HUES6 (cell line): ENCODE results near the gene FAM50A.

Experiments used
- H3K27ac ChIP-seq: 2 replicates; pipeline ENCODE4 v1.7.0; 2013; ENCODE audit warnings: low read depth, mild to moderate bottlenecking, low read length, inconsistent platforms
- H3K27me3 ChIP-seq: 2 replicates; pipeline ENCODE4 v1.6.1; 2013; ENCODE audit warnings: low read length; ENCODE audit not compliant: control insufficient read depth, insufficient read depth
- H3K36me3 ChIP-seq: 2 replicates; pipeline ENCODE4 v1.6.1; 2013; ENCODE audit warnings: low read length; ENCODE audit not compliant: control insufficient read depth, insufficient read depth
- H3K4me1 ChIP-seq: 2 replicates; pipeline ENCODE4 v1.6.1; 2013; ENCODE audit warnings: low read length; ENCODE audit not compliant: control insufficient read depth, insufficient read depth
- H3K4me3 ChIP-seq: 2 replicates; pipeline ENCODE4 v1.5.1; 2013; ENCODE audit warnings: low read depth, low read length
- H3K9ac ChIP-seq: one replicate; pipeline ENCODE4 v1.6.1; 2013; ENCODE audit warnings: mild to moderate bottlenecking, low read length
- H3K9me3 ChIP-seq: 2 replicates; pipeline ENCODE4 v1.6.1; 2013; ENCODE audit warnings: low read depth, low read length; ENCODE audit not compliant: control insufficient read depth, insufficient read depth

FAM50A gene

GRCh38 chrX:154458116-154458953 lies 14.4 kb downstream of the FAM50A start, which contains the start of gene PLXNA3:
TSS of gene PLXNA3 (plus strand) at chrX:154458281. CDS start at chrX:154460184, 1,903 bp downstream.
- Histone ChIP-seq H3K9ac (peak within 1 kb of the TSS; percentile 75), H3K4me1 (peaks cover 3% of the 10 kb centered on the region; the same call in 1 of the 2 replicates), H3K27me3 (no peaks in the 10 kb centered on the region), H3K36me3 (peaks cover 23% of the 10 kb centered on the region), H3K27ac (no peak within 1 kb of the TSS), H3K4me3 (peak within 1 kb of the TSS; percentile 75), H3K9me3 (peaks cover 24% of the 10 kb centered on the region; the same call in 1 of the 2 replicates)

GRCh38 chrX:154458954-154459778 lies 15.2 kb downstream of the FAM50A start:
- H3K4me3 ChIP-seq: peak overlapping the region; percentile 75
- no peak overlapping the region for H3K27ac ChIP-seq
- H3K27me3 ChIP-seq: no peaks in the 10 kb centered on the region
- H3K36me3 ChIP-seq: peaks cover 28% of the 10 kb centered on the region
- peaks cover 3% of the 10 kb centered on the region; the same call in 1 of the 2 replicates for H3K4me1 ChIP-seq
- H3K9ac ChIP-seq: peak overlapping the region; percentile 63
- peaks cover 24% of the 10 kb centered on the region; the same call in 1 of the 2 replicates for H3K9me3 ChIP-seq

GRCh38 chrX:154459832-154460231 lies 15.9 kb downstream of the FAM50A start:
- no peak overlapping the region; the same call in 1 of the 2 replicates for H3K4me3 ChIP-seq
- H3K9ac ChIP-seq: peak overlapping the region; percentile 33
- no peaks in the 10 kb centered on the region for H3K27me3 ChIP-seq
- no peak overlapping the region for H3K27ac ChIP-seq
- peaks cover 3% of the 10 kb centered on the region; the same call in 1 of the 2 replicates for H3K4me1 ChIP-seq
- H3K9me3 ChIP-seq: peaks cover 25% of the 10 kb centered on the region; the same call in 1 of the 2 replicates
- peaks cover 33% of the 10 kb centered on the region for H3K36me3 ChIP-seq

- Histone ChIP-seq H3K4me1 (peaks cover 3% of the 10 kb centered on the region; the same call in 1 of the 2 replicates), H3K36me3 (peaks cover 38% of the 10 kb centered on the region), H3K4me3 (no peak overlapping the region), H3K9me3 (peaks cover 25% of the 10 kb centered on the region; the same call in 1 of the 2 replicates), H3K27me3 (no peaks in the 10 kb centered on the region), H3K27ac (no peak overlapping the region), H3K9ac (peak overlapping the region; percentile 33)
Measured at GRCh38 chrX:154460326-154460725, 16.4 kb downstream of the FAM50A start.

GRCh38 chrX:154462396-154462795 lies 18.5 kb downstream of the FAM50A start:
- peaks cover 56% of the 10 kb centered on the region for H3K36me3 ChIP-seq
- H3K9ac ChIP-seq: no peak overlapping the region
- no peaks in the 10 kb centered on the region for H3K27me3 ChIP-seq
- H3K9me3 ChIP-seq: peaks cover 30% of the 10 kb centered on the region; the same call in 1 of the 2 replicates
- peaks cover 3% of the 10 kb centered on the region; the same call in 1 of the 2 replicates for H3K4me1 ChIP-seq
- H3K4me3 ChIP-seq: no peak overlapping the region
- no peak overlapping the region for H3K27ac ChIP-seq

- Histone ChIP-seq H3K36me3 (peaks cover 68% of the 10 kb centered on the region), H3K9ac (no peak overlapping the region), H3K4me3 (no peak overlapping the region), H3K27me3 (no peaks in the 10 kb centered on the region), H3K27ac (no peak overlapping the region), H3K9me3 (peaks cover 30% of the 10 kb centered on the region; the same call in 1 of the 2 replicates), H3K4me1 (peaks cover 3% of the 10 kb centered on the region; the same call in 1 of the 2 replicates)
Measured at GRCh38 chrX:154463611-154464220, 19.8 kb downstream of the FAM50A start.

- no peak overlapping the region for H3K27ac ChIP-seq
- no peaks in the 10 kb centered on the region for H3K27me3 ChIP-seq
- H3K9ac ChIP-seq: no peak overlapping the region
- no peak overlapping the region for H3K4me3 ChIP-seq
- peaks cover 80% of the 10 kb centered on the region for H3K36me3 ChIP-seq
- H3K4me1 ChIP-seq: no peaks in the 10 kb centered on the region; the same call in 1 of the 2 replicates
- H3K9me3 ChIP-seq: peaks cover 41% of the 10 kb centered on the region; the same call in 1 of the 2 replicates
Measured at GRCh38 chrX:154464806-154465365, 20.9 kb downstream of the FAM50A start.

GRCh38 chrX:154465601-154466000 lies 21.7 kb downstream of the FAM50A start:
- H3K9ac ChIP-seq: no peak overlapping the region
- H3K27me3 ChIP-seq: no peaks in the 10 kb centered on the region
- H3K4me1 ChIP-seq: no peaks in the 10 kb centered on the region
- peaks cover 42% of the 10 kb centered on the region; the same call in 1 of the 2 replicates for H3K9me3 ChIP-seq
- no peak overlapping the region for H3K27ac ChIP-seq
- peaks cover 87% of the 10 kb centered on the region for H3K36me3 ChIP-seq
- H3K4me3 ChIP-seq: no peak overlapping the region

- H3K9me3 ChIP-seq: peaks cover 42% of the 10 kb centered on the region; the same call in 1 of the 2 replicates
- no peaks in the 10 kb centered on the region for H3K27me3 ChIP-seq
- H3K4me1 ChIP-seq: no peaks in the 10 kb centered on the region
- H3K27ac ChIP-seq: no peak overlapping the region
- H3K9ac ChIP-seq: no peak overlapping the region
- H3K4me3 ChIP-seq: no peak overlapping the region
- peaks cover 89% of the 10 kb centered on the region for H3K36me3 ChIP-seq
Measured at GRCh38 chrX:154466036-154466435, 22.1 kb downstream of the FAM50A start.

- H3K4me1 ChIP-seq: no peaks in the 10 kb centered on the region
- no peak overlapping the region for H3K27ac ChIP-seq
- no peak overlapping the region for H3K4me3 ChIP-seq
- H3K36me3 ChIP-seq: peaks cover 87% of the 10 kb centered on the region
- no peaks in the 10 kb centered on the region for H3K27me3 ChIP-seq
- peaks cover 42% of the 10 kb centered on the region; the same call in 1 of the 2 replicates for H3K9me3 ChIP-seq
- H3K9ac ChIP-seq: no peak overlapping the region
Measured at GRCh38 chrX:154466907-154467306, 23.0 kb downstream of the FAM50A start.
